HG02938 (cell line): Measurements from ENCODE around the gene PPP2R2B.
"Not testable (repeated sequence)": the region's sequence is repeated elsewhere in the genome, so short reads cannot be mapped to it uniquely, and the experiment has no call there.

Experiments used
- ATAC-seq: cut with Tn5 transposase; IDR thresholded peaks from one replicate; pipeline ENCODE4 v1.9.1; 2021; ENCODE audit warnings: mild to moderate bottlenecking, moderate library complexity; ENCODE audit not compliant: unreplicated experiment

PPP2R2B gene

DNA sequence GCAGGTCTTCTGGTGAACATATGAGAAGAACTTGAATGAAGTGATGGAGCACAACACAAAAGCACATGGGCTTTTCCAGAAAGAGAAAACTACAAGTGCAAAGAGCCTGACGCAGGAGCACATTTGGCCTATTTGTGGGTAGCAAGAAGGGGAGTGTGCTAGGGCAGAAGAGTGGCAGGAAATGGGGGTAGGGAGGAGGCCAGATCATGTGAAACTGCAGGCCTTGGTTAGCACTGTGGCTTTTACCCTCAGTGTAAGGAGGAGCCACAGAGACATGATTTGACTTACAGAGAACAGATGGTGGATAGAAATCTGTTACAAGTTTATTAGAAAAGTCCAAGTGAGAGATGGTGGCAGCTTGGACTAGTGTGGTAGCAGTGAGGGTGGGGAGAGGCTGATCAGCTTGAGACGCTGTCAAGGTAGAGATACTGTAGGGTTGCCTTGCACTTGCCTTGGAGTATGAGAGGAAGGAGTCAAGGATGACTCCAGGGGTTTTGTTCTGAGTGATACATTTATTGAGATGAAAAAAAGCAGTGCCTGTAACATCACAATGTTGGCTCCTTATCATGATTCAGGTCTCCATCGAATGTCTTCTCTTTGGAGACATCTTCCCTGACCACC is 126.7 kb downstream of the PPP2R2B start:
- ATAC-seq: peak; percentile 96

DNA sequence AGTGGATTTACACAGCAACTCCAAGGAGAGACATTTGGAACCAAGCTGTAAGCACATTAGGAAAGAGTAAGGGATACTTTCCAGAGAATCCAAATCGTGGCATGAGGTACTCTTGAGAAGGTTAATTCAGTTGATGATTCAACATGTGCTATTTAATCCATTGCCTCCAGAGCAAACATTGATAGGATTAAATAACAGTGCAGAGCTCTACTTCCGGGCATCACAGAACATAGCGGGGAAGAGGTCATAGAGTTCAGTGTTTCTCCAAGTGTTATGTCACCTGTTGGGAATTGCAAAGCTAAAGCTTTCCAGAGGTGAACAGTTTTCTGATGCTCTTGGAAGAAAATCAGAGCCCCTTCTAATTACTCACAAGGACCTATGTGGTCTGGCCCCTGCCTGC is 127.5 kb downstream of the PPP2R2B start:
- ATAC-seq: no peak

DNA sequence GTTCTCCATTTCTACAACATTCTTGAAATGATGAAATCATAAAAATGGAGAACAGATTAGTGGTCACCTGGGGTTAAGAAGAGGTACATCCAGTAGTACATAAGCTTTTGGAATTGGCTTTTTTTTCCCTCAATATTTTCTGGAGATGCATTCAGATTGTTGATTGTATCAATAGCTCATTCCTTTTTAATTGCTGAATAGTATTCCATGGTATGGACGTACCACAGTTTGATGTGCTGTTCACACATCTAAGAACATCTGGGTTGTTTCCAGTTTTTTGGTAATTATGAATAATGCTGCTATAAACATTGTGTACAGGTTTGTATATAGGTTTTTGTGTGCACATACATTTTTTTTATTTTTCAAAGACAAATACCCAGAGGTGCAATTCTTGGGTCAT is 130.0 kb downstream of the PPP2R2B start:
- ATAC-seq: no peak

DNA sequence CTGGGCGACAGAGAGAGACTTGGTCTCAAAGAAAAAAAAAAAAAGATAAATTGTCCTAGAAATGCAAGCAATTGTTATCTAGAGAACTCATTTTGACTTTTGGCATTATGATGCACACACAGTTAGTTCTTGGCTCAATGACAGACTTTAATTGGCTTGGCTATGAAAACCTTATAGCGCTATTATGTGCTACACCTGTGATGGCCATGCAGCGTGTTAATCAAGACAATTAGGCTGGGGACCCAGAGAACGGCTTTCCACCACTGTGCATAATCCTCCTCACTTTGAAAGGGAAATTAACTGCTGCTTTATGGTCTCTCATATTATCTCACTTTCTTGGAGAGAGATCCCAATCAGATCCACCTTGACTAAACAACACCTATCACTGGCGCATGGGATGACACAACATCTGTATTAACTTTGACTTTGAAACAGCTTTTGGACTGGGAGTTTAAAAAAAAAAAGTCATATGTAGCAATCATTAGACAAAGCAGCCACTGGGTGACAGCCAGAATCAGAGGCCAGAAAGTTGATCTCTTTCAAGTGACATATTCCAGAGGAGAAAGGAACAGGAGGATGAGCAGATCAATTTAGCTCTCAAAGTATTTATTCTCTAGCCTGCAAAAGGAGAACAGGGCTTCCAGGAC is 132.5 kb downstream of the PPP2R2B start:
- no peak for ATAC-seq

DNA sequence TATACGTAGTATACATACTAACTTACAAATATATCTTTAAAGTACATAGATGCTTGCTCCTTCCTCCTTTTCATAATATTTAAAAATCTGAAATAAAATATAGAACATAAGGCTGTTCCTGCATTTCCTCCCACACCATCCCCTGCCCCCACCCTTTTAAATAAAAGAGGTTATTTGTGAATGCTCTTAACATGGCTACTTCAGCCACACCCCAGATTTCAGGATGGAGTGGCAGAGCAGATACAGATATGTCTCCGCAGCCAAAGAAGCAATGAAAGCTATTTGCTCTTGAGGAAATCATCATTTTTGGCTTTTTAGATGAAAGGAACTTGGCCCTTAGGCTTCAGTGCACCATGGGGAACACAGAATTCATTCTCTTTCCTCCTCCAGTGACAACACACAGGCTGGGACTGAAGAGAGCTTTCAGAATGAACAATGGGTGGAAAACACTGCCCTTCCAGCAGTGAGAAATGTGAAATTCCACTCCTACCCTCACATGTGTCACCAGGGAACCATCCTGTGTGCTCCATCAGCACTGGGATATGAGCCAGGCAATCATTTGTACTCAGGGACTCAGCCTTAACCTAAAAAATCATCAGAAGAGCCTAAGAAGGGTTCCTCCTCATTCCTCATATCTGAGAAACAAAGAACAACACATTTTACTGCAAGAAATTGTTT is 134.3 kb downstream of the PPP2R2B start:
- no peak for ATAC-seq

DNA sequence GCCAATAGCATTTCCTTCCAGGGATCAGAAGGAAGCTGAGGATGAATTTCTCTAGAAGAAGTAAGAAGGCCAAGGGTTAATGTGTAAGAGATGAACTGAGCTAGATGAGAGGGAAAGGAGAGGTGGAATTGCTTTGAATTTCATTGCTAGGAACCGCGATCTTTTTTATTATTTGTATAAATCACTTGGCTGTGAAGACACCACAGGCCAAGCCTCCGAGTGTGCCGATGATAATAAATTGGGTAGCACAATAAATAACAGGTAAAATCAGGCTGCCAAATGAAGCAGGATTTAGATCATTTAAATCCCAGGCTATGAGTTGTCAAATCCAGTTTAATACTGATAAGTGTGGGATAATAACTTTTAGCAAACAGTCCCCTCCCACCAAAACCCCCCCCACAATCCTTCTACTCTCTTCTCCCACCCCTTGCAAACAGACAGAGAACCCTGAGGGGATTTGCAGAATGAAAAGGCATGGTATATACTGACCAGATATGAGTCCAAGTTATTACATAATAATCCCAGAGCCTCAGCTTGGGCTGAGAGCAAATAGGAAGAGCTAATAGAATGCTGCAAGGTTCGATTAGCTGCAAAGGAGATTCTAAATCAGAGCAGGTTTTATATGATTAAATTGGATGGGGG is 143.5 kb downstream of the PPP2R2B start:
- ATAC-seq: no peak

DNA sequence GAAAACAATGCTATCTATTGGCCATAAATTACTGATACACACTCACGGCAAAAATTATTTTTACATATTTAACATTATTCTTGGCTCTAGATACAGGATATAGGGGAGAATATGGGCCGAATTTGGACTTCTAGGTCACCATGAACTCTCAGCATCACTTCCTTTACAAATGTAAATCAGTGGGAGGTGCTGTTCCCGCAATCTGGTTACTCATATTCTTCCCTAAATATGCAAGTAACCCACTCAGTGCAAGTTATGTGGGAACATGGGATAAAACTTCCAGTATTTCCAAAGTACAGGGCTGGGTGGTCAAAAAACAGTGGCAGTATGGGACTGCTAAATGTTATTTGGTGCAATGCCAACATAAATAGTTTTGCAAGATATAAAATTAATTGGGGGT is 145.6 kb downstream of the PPP2R2B start:
- ATAC-seq: no peak

DNA sequence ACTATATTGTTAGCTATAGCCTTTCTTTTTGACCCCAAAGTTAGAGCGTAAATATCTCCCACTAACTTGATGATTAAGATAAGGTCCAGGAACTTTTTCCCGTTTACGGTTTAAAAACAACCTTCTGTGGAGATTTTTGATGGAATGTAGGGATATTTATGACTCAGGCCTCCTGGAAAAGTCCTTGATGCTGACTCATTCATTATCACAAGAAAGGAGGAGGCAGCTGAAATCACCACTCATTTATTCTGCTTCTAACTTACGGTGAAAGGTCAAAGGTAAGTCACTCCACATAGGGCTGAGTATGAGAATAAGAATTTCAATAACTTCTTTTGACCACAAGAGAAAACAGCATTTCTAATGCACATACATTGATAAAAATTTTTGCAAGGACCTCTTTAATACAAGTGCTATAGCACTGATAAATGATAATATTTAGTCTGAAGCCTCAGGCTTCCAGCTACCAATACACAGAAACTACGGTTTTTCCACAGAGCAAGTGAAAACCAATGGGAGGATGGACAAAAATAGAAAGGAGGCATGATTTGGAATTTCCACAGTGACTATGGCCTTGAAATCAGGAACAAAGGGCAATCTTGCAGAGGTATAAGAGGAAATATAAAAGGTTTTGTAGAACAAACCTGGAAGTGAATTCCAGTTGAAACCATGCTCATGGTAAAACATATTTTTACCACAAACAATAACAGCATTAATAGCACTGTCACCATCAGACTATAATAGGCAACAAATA is 146.5 kb downstream of the PPP2R2B start:
- ATAC-seq: no peak

DNA sequence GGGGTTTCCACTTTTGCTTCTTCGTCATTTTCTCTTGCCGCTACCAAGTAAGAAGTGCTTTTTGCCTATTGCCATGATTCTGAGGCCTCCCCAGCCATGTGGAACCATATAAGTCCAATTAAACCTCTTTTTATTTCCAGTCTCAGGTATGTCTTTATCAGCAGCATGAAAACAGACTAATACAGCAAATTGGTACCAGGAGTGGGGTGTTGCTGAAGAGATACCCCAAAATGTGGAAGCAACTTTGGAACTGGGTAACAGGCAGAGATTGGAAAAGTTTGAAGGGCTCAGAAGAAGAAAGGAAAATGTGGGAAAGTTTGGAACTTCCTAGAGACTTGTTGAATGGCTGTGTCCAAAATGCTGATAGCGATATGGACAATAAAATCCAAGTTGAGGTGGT is 149.8 kb downstream of the PPP2R2B start:
- not testable (repeated sequence) for ATAC-seq

DNA sequence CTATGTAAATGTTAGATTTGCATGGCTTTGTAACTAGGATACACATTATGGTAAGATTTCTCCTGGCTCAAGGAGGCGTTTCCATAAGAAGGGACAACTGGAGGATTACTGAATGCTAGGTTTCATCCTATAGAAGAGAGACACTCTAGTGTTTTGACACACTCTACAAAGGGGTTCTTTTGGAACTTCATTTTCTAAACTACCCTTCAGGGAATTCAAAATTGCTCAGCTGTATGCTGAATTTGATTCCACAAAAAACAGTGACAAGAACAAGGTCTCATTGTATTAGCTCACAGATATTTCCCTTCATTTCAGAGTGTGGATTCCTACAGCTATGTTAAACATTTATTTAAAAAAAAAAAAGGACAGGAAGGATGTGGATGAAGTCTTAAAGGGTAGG is 151.7 kb downstream of the PPP2R2B start:
- ATAC-seq: no peak

DNA sequence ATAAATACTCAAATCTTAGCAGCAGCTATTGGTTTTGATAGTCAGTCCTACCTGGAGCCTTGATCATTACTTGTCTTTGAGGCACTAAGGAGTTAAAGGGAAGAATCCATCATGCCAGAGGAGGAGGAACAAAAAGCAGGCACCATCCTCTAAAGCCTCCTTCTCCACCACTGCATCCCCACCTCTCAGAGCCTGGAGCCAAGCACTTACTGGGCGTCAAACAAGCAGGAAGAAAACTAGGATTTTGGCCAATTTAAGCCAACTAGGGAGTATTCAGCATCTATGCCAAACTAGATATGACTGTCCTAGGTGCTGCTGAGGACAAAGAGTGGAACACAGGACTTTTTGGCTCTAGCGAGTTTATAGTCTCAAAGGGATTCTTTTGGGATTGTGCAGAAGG is 152.5 kb downstream of the PPP2R2B start:
- ATAC-seq: no peak

DNA sequence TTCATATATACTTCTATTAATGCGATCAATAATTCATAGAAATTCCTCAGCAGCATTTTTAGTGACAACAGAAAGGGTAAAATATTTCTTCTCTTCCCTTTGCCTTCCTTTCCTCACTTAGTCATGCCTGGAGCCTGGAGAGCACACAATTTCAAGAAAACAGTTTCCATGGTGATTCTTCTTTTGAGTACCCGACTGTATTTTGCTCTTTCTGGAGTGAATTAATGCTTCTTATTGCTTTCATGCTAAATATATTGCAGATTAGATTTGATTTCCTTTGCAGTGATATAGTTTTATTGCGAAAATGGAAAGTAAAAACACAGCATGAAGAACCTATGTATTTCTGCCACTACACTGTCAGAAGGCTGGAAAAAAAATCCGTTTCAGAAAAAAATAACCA is 153.5 kb downstream of the PPP2R2B start:
- no peak for ATAC-seq

DNA sequence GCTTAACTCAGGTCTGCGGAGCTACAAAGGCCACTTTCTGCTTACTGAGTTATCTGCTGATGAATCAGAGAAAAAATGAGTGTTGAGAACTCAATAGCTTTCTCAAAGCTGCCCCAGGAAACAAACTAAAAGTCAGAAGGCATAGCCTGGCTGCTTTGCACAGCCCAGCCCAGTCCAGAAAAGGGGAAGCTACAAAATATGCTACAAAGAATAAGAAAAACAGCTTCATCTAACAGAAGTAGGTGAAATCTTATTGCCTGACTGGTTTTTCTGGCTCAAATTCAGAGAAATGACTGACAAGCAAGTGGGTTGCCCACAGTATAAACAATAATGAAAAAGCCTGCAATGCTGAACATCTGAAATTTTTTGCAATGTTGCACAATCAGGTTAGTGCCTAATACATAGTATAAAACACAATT is 156.2 kb downstream of the PPP2R2B start:
- no peak for ATAC-seq

DNA sequence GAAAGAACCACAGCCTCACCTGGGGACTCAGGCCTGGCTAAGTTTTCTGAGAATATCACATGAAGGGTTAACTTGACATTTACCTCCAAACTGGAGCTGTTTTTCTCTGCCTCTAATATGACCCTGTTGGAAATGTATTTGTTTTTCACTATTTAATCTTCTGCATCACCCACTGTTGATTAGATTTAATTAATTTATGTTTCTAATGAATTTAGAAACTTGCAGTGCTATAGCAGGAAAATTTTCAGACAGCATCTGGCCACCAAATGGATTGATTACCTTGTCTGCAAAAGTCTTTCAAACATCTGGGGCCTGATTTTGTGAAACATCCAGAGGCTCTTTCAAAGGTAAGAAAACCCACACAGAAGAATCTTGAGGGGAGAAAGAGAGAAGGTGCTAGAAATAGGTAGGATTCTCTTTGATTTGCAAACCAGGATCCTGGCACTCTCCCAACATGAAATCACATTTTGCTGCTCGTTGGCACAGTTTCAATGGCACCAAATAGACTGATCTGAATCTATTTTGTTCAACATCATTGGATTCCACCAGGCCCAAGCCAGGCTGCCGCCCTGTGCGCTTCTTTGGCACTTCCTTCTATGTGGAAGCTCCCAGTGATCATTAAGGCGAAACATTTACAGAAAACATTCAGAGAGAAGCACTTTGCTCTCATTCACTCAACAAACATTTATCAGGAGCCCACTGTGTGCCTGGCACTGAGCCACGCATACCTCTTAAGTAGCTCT is 157.3 kb downstream of the PPP2R2B start:
- no peak for ATAC-seq

DNA sequence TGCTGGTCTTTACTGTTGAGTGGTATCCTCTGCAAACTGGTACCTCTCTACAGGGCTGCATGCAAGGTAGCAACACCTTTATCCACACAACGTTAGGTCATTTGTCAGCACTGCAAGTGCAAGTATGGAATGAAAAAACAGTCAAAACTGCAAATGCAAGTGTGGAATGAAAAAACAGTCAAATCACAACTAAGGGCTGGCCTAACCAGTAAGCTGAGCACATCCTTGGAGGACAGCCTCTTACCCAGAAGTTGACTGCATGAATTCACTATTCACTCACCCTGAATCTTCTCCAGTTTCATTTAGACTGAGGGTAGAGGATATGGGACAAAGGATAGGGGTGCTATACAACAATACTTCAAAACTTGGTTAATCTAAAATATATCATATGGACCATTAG is 158.4 kb downstream of the PPP2R2B start:
- ATAC-seq: no peak

DNA sequence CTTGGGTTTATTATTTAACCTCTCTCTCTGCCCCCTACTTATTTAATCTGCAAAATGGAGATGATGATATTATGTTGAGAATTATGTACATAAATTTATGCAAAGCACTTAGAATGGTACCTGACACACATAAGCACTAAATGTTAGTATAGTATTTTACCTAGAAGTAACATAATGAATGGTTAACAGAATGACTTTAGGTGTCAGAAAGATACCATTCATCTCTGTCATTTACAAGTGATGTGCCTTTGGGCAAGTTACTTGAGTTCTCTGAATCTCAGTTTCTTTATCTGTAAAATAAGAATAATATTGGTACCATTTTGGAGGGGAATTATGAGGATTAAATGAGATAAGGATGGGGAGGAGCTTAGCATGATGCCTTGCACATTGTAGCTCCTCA is 159.4 kb downstream of the PPP2R2B start:
- no peak for ATAC-seq

DNA sequence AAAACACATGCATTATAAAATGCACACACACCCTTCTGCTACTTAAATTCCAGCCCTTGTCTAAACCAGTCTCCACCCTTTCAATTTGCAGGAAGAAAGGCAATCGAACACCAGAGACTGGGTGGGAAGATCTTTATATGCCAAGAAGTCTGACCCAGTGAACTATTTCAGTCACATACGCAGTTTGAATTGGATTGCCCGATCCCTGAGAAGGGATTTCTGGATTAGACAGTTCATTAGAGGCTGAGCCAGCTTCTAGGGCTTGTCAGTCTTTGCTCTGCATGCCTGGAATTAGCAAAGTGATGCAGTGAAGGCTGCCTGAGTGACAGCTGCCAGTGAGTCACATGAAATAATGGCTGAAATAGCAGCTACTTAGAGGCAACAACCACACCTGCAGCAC is 159.9 kb downstream of the PPP2R2B start:
- ATAC-seq: no peak

DNA sequence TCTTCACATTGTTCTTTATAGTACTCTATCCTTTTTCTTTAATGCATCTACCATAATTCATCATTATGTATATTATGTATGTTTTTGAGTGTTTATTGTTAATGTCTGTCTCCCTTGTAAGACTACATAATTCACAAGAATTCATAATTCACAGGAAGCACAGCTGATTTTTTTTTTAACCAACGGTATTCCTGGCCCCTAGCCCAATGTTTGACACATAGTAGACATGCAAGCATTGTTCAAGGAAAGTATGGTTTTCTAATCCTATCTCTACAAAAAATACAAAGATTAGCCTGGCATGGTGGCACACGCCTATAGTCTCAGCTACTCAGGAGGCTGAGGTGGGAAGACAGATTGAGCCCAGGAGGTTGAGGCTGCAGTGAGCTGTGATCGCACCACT is 160.6 kb downstream of the PPP2R2B start:
- no peak for ATAC-seq

DNA sequence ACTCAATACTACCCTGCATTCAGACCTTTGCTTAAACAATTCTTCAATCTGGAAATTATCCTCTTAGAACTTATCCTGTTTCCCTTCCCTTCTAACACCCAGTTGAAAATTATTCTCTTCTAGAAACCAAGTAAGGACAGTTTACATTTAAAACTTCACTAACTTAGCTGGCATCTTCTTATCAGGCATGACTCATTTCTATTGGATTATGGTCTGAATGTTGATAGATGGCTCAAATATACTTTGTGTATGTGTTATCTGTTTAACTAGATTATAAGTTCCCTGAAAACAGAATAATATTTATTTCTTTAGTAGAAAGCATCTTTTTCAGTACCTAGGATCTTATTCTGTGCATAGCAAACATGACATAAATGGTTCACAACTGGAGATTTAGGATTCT is 161.9 kb downstream of the PPP2R2B start:
- no peak for ATAC-seq

DNA sequence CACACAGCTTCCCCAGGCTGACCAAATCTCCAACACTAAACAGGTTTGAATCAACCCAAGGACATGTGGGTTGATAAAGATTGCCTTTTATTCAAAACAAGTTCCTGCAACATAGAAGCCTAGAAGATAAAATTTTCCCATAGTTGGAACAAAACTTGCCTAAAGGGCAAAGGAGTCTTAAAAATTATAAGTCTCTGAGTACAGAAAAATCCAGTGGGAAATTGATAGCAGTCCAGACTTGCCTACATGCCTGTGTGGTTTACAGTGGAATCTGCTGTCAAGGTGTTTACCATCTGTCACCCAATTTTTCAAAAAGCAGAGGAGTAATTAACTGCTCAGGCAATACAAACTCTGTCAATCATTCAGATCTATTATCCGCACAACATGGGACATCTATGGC is 168.2 kb downstream of the PPP2R2B start:
- no peak for ATAC-seq

DNA sequence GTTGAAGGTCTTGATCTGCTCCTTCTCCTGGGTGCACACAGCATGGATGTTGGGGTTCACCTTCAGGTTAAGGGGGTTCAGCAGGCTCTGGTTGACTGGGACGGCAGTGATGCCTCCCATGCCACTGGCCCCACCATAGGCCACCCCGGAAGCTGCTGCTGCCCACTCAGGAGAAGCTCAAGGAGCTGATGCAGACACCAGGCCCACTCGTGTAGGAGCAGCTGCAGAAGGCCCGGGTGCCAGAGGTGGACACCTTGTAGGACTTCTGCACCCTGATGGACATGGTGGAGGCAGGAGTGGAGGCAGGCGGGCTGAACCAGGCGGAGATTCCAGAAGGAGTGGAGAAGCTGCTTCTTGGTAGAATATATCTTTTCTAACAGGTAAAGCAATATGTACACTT is 171.2 kb downstream of the PPP2R2B start:
- no peak for ATAC-seq
